EH (cell line): ENCODE measurements around the gene ALPP.
"Not testable (repeated sequence)": the region's sequence is repeated elsewhere in the genome, so short reads cannot be mapped to it uniquely, and the experiment has no call there.

Experiments
- DNase-seq: peaks from one replicate; pipeline ENCODE4 v3.0.0-alpha.2; 2015; ENCODE audit warnings: low read depth

ALPP gene

DNA sequence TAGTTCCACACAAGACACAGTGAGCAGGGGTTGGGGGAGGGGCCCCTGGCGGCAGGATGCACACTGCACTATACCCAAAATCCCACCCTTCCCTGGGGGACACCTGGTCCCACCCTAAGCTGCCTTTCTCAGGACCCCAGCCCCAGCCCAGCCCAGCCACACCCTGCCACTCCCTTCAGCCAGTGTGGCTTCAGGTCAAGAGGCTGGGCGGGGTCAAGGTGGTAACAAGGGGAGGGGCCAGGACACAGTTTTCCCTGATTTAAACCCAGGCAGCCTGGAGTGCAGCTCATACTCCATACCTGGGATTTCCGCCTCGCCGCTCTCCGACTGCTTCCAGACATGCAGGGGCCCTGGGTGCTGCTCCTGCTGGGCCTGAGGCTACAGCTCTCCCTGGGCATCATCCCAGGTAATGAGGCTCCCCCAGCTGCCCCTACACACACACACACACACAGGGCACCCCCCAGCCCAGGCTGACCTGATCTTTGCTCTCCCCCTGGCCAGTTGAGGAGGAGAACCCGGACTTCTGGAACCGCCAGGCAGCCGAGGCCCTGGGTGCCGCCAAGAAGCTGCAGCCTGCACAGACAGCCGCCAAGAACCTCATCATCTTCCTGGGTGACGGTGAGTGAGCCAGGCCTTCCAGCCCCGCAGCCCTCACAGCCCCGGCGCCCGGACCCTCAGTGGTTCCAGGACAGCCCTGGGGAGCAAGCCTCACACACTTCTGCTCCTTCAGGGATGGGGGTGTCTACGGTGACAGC is 28.2 kb downstream of the ALPP start, which contains the start of gene ALPG:
ALPG (plus strand) TSS at position 289 of the 755 bp plus-strand sequence; CDS start at position 340, 51 bp downstream.
- DNase-seq = no peak

DNA sequence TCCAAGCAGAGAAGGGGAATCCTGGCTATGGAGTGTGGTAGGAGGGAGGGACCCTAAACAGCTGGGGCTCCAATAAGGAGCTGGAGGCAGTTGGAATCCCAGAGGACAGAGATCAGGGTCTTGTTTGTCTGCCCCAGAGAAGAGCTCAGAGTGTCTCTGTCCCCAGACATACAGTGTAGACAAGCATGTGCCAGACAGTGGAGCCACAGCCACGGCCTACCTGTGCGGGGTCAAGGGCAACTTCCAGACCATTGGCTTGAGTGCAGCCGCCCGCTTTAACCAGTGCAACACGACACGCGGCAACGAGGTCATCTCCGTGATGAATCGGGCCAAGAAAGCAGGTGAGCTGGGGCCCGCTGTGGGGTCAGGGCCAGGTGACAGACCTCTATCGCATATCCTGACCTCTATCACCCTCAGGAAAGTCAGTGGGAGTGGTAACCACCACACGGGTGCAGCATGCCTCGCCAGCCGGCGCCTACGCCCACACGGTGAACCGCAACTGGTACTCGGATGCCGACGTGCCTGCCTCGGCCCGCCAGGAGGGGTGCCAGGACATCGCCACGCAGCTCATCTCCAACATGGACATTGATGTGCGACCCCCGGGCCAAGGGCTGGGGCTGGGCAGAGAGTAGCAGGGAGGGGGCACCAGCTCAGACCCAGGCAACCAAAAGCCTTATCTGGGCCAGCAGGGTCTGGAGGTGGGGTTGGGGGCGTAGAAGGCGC is 29.0 kb downstream of the ALPP start:
- not testable (repeated sequence) for DNase-seq

DNA sequence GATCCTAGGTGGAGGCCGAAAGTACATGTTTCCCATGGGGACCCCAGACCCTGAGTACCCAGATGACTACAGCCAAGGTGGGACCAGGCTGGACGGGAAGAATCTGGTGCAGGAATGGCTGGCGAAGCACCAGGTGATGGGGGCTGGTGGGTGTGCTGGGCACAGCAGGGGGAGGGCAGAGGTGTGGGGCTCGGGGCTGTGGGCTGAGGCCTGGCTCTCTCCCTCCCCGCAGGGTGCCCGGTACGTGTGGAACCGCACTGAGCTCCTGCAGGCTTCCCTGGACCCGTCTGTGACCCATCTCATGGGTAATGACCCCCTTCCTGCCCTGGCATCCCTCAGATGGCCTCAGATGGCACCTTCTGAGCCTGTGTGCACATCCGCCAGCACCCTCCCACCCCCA is 29.7 kb downstream of the ALPP start:
- not testable (repeated sequence) for DNase-seq

DNA sequence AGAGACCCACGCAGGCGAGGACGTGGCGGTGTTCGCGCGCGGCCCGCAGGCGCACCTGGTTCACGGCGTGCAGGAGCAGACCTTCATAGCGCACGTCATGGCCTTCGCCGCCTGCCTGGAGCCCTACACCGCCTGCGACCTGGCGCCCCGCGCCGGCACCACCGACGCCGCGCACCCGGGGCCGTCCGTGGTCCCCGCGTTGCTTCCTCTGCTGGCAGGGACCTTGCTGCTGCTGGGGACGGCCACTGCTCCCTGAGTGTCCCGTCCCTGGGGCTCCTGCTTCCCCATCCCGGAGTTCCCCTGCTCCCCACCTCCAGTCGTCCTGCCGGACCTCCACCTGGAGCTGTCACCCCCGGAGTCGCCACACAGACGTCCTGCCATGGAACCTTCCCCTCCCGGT is 31.1 kb downstream of the ALPP start:
- DNase-seq = not testable (repeated sequence)

DNA sequence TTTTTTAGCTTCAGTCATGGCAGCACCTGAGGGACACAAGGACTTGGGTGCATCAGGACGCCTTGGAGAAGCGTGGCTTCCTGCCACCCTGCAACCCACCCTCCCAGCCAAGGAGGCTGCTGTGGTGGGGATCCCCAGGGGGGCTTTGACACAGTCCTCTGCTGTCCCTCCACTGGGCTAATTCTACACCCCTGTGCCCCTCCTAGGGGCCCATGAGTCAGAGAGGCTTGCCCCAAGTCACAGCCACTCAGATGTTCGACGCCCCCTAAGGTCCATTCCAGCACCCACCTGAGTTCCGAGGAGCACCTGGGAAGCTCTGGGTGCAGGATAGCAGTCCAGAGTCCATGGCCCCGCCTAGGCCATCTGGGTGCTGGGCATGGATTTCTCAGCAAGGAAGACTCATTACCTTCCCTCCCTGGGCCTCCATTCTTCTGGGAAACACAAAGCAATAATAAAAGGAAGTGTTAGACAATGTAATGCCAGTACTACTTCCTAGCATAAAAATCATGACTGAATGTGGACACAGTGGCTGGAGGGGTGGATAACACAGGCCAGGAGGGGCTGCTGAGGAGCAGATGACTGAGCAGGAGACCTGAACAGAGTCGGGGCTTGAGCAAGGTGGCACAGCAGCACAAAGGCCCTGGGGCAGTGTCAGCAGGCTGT is 31.8 kb downstream of the ALPP start:
- DNase-seq = no peak

DNA sequence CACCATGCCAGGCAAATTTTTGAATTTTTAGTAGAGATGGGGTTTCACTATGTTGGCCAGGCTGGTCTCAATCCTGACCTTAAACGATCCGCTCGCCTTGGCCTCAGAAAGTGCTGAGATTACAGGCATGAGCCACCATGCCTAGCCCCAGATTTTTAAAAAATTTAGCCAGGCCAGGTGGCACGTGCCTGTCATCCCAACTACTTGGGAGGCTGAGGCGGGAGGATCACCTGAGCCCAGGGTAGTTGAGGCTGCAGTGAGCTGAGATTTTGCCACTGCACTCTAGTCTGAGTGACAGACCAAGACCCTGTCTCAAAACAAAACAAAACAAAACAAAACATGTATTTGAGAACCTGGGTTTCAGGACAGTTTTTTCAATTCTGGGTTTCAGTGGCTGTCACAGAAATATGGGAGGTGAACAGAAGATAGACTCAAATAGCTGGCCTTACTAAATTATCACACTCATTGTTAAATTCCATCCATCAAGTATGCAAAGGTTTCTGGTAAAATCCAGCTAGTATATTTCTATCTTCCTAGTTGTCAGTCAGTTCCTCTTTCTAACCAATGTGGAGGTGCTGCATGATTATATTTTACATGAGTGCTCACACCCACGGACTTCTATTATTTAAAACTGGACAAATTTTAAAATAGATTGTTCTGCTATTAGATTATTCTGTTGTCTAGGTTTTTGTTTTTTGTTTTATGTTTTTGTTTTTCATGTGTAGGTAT is 33.5 kb downstream of the ALPP start:
- DNase-seq = no peak

DNA sequence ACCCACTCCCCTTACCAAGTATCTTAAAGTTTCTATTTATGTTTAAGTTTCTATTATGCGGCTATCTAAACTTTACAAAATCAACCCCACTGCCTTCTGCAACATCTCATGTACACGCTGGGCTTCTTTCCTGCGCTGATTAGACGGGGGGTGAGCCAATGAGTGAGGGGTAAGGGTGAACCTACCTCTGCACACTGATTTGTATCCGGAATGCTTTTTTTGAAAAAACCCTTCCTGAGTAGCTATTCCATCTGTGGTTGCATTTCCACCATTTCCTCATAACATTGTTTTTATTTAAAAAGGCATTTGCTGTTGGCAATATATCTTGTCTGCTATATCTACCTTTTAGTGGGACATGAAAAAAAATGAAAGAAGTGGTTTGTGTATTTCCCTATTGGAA is 34.4 kb downstream of the ALPP start:
- no peak for DNase-seq

DNA sequence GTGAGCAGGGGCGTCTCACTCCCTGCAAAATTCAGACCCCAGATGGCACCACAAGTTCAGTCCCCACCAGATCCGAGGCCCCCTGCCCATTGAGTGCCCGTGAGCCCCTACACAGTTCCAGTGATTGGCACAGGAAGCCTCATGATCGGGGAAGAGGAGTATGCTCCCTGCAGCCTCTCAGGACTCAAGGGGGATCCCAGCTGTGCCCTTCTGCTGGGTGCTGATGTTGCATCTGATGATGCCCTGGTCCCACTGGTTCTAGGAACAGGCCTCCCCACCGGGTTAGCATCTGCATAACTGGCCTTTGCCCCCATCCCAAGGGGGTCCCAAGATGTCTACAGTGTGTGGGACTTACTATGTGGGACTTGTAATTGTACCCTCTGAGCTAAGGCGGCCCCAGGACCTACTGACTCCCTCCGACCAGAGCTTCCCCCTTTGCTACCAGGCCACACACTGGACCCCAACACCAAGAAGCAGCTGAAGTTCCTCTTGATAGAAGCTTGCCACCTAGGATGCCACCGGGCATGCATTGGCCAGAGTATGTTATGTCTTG is 36.7 kb downstream of the ALPP start:
- DNase-seq = no peak

DNA sequence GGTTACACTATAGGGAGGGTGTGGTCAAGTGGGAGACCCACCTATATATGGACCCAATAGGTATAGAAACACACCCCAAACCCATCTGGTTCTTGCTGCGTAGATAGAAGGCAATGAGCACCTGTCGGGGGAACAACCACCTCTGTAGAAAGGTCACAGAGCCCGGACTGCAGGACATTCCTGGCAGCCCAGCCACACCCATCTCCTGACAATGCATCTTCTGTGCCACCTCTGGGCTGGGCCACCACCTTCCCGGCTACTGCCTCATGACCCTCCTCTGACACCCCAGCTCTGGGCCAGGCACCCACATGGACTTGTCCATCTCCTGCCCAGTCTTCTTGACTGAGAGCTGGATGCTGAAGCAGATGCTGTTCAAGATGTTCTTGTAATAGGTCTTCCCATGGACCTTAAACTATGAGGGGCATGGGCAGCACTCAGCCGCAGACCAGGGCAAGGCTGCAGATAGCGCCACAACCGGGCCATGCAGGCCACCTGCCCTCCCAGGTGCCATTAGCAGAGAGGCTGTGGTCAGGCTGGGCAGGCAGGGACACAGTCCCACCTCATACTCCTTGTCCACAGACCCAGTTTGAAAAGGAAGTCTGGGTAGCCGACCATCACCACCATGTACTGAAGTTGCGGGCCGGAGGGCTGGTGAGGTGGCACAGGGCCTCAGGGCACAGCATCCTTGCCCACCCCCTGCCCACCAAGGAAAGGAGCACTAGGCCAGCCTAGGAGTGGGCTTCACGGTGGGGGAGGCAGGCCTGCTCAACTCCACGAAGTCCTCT is 37.4 kb downstream of the ALPP start:
- no peak for DNase-seq

DNA sequence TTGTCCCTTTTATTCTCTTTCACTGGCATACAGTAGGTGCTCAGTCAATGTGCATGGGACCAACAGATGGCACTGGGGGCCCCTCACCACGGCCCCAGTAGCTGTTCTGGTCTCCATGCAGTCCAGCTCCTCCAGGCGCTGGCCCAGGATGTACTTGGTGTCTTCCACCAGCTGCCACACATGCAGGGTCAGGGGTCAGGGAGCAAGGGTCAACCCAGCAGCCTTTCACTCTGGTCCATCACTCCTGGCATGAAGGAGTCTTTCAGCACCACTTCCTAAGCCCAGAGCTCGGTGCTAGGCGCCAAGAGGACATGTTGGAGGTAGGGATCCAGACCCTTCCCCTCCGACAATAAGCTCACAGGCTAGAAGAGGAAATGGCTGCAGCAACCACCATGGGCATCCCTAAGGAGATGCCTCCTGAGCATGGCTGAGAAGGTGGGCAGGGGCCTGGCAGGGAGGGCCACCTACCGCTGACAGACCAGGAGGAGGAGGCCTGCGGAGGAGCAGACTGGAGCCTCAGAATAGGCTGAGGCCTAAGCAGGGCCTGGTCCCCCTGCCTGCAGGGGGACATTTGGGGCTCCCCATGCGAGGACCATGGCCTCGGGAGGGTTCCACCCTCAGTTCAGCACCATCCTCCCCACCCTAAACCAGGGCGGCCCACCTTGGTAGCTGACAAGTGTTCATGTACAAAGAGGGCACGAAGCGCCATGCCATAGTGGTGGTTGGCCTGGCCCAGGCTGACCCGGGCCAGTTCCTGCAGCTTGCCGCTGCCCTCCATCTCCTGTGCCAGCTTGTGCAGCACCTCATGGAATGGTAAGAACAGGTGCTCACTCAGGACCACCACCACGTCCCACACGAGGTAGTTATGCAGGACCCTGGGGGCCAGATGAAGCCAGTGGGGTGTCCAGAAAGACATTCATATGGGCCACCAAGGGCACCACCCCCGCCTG is 38.2 kb downstream of the ALPP start:
- DNase-seq = no peak

DNA sequence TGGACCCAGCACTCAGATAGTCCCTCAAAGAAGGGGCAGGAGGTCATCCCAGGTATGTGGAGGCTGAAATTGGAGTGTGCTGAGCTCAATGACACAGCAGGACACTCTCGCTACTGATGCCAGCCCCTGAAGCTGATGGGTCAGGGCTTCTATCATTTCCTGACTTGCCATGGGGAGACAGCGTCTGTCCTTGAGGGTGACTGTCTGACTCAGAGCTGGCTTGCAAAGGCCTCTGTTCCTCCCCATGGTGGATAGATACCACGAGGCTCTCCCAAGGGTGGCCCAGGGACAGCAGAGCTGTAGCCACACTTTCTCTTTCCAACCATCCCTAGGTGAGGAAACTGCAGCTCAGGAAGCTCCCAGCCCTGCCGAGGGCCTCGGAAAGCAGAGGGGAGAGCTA is 38.9 kb downstream of the ALPP start:
- DNase-seq = no peak

DNA sequence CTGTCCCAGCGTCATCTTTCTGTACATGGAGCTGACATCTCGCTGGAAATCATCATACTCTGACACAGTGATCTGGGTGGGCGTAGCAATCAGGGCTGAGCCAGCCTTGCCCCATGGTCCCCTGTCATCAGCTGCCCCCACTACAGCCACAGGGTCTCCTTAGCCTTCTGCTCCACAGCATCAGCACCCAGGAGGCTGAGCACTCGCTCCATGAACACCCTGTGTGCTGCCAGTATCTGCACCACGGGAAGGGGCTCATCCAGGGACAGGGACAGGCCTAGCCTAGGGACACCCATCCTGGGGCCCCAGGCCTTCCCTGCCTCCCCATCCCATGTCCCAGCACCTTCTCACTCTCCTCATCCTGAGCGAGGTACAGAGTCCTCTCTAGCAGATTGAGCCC is 39.5 kb downstream of the ALPP start:
- DNase-seq = no peak

DNA sequence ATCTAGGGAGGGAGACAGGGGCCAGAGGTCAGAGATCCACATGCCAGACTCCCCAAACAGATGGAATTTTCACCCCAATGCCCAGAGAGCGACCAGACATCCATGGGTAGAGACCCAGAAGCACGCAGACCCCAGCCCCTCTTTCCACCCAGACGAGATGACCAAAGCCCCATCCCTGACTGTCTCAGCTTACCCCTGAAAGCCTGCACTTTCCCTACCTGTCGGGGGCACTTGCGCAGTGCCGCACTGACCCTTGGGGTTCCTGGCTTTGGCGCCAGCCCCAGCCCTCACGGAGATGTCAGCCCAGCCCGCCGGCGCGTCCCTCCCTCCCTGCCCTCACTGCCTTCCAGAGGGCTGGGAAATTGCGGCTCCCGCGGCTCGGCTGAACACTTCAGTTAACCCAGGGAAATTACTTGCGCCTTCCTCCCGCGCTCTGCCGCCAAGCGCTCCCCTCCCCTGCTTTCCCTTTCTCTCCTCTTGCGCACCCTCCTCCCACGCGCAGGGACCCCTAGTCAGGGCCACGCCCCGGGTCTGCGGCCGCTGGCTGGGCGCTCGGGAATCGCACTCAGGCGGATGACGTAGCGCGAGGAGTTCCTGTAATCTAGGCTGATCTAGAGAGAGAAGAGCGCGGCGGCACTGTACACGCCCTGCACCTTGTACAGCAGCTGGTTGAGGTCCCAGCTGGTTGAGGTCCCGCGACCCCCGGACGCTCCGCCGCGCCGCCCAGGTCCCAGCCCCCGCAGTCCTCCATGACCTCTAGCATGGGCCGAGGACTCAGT is 40.1 kb downstream of the ALPP start:
- DNase-seq = peak; percentile 21

DNA sequence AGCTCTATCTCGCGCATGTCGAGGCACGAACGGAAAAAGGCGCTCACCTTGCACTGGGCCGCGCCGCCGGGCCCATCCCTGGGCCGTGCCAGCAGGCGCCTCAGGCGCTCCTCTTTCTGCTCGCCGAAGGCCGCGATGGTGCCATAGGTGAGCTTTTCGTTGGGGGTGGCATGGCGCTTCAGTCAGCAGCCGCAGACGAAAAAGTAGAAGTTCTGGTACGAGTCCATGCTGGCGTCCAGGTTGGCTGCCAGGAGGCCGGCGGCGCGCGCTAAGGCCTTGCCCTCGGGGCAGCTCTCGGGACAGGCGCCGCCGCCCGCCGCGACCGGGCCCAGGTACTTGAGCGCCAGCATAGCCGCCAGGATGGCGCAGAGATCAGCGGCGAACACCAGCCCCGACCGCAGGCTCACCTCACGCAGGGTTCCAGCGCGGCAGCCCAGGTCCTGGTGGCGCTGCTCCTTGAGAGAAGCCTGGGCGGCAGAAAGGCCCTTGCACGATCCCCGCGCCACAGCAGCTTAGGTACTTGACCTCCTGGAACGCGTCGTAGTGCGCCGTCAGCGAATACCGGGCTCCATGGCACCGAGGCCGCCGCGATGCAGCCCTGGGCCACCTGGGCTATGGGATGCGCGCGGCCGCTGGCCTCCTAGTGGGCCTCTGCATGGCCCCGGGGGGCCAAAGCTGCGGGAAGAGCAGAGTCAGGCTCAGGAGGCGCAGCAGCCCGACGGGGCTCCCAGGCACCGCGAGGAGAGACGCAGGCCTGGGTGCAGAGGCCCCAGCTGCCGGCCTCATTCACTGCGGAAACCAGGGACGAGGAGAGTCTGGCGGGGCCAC is 40.9 kb downstream of the ALPP start:
- DNase-seq = no peak

DNA sequence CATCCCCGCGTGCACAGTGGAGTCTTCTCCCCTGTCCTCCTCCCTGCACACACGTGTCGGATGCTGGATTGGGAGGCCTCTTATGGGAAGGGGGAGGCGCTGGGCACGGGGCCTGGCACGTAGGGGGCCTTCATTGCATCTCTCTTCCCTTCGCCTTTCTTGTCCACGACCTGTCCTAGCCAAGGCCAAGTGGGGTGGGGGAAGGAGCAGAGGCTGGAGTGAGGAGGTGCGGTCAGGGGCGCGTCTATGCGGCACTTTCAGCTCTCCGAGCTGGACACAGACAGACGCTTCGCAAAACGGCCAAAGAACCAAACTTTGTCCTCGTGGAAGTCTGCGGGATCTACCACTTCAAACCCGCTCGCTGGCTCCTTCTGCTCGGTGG is 41.5 kb downstream of the ALPP start:
- DNase-seq = no peak

DNA sequence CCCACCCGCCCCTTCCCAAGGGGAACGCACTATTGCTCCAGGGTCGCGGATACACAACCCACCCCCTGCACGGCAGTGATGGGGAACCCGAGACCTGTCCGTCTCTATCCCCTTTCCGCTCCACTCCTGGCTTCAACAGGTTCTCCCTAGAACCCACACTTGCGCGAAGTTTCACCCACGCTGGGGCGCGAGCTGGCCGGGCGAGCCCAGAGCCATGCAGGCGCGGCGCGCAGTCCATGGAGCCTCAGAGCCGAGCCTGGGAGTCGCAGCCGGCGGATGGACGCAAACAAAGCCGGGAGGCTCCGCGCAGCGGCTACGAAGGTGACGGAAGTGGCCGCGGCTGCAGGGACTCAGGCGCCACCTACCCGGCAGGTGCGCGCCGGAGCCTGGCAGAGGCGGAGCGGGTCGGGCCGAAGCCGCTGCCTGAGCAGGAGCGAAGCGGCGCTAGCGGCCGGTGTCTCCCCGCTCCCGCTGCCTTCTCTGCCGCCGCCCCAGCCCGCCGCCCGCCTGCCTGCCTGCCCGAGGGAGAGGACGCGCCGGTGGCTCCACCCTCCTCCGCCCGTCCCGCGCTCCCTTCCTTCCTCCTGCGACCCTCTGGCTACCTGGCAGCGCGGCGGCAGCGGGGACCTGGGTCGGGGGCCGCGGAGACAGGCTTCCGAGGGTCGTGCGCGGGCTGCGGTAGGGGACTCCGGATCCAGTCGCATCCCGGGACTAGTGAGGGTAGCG is 42.1 kb downstream of the ALPP start:
- no peak for DNase-seq

DNA sequence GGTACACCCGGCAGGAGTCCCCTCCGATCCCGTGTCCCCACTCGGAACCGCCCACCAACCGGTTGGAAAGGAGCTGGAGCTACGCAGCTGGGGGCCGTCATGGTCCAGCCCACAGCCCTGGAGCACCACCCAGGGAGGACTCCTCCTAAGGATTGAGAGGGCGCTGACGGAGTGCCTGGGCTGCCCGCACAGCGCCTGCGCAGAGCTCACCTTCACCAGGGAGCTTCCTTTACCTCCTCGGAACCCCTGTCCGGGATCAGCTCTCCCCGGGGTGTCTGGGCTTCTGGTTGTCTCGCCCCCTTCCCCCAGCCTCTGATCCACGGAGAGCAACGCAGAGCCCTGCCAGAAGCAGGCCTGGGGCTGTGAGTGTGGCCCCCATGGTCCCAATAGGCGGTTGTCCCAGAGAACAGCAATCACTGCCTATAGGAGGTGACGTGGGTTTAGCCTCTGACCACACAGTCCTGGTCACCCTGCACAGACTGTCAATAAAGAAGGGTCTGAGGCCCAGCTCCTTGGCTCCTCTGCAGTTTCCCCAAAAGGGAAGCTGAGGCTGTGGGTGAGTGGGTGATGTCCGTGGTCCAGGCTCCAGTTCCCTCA is 42.7 kb downstream of the ALPP start:
- no peak for DNase-seq
